Lung (tissue), 12 donors: ENCODE results near the gene HS6ST1. TPM values are rescaled to one million over a fixed set of nuclear protein-coding genes. Genes with fewer than 3 reads are reported as not detected.
"Not testable (repeated sequence)": the region's sequence is repeated elsewhere in the genome, so short reads cannot be mapped to it uniquely, and the experiment has no call there.

ENCODE experiments used
- ATAC-seq: fragments of 200-7000 bp; cut with Tn5 transposase; one replicate; pipeline ENCODE4 v1.9.1; 2020; ENCODE audit warnings: moderate number of reproducible peaks; ENCODE audit not compliant: insufficient read depth, low FRiP score
- DNase-seq, 3 donors: peaks; one replicate each; pipeline ENCODE4 v3.0.0-alpha.2; 2013 to 2017
- H3K27ac ChIP-seq, 2 donors: one replicate each; pipeline ENCODE4 v1.5.1; 2013; ENCODE audit warnings: mild to moderate bottlenecking in 2 of 2, moderate library complexity in 2 of 2, control low read depth in 1 of 2, inconsistent platforms in 1 of 2, low read depth in 1 of 2, low read length in 1 of 2
- H3K27me3 ChIP-seq, 3 donors: one replicate each; pipeline ENCODE4 v1.5.1; 2013; ENCODE audit warnings: low read length in 2 of 3; ENCODE audit not compliant: control insufficient read depth in 3 of 3, insufficient read depth in 3 of 3
- H3K36me3 ChIP-seq, 4 donors: one replicate each; pipeline ENCODE4 v1.5.1; 2013; ENCODE audit warnings: low read length in 4 of 4, mild to moderate bottlenecking in 1 of 4, moderate library complexity in 1 of 4; ENCODE audit not compliant: control insufficient read depth in 4 of 4, insufficient read depth in 4 of 4
- H3K4me1 ChIP-seq, 5 donors: one replicate each; pipeline ENCODE4 v1.5.1; 2013; ENCODE audit warnings: low read length in 5 of 5, mild to moderate bottlenecking in 2 of 5, moderate library complexity in 1 of 5; ENCODE audit not compliant: control insufficient read depth in 5 of 5, insufficient read depth in 5 of 5
- H3K4me3 ChIP-seq: one replicate; pipeline ENCODE4 v1.5.1; 2013; ENCODE audit warnings: mild to moderate bottlenecking, control low read depth, moderate library complexity
- H3K9ac ChIP-seq, 2 donors: one replicate each; pipeline ENCODE4 v1.5.1; 2013; ENCODE audit warnings: low read length in 2 of 2, control low read depth in 1 of 2; ENCODE audit not compliant: insufficient read depth in 1 of 2
- H3K9me3 ChIP-seq, 4 donors: one replicate each; pipeline ENCODE4 v1.5.1; 2013; ENCODE audit warnings: low read length in 3 of 4, mild to moderate bottlenecking in 1 of 4, moderate library complexity in 1 of 4; ENCODE audit not compliant: control insufficient read depth in 4 of 4, insufficient read depth in 3 of 4
- CTCF ChIP-seq: IDR thresholded peaks from 2 replicates; pipeline ENCODE4 v1.5.1; 2012; ENCODE audit warnings: mild to moderate bottlenecking; ENCODE audit errors: control extremely low read depth, extremely low read depth
- WGBS, 2 donors: extraction: QIAGEN DNeasy Blood & Tissue Kit; methylation state at CpG; one replicate each; pipeline ENCODE4 v1.1.7; 2013; 5-methylcytosine and 5-hydroxymethylcytosine counted together
- polyA plus RNA-seq, 2 donors: library from polyadenylated mRNA; stranded (reverse); fragments of 200-250 nt; gene quantifications; one replicate each; pipeline ENCODE4 v1.2.1, GENCODE V29; 2013
- total RNA-seq, 2 donors: library from RNA; depleted of rRNA in 1 of 2; stranded (reverse); fragments of >200 nt in 1 of 2; gene quantifications; one replicate each; pipeline ENCODE4 v1.2.1, GENCODE V29; 2014 to 2021
- donor health status: control.
- donor health status: control.
- donor health status: Bipolar disorder and iron deficiency.
- donor health status: healthy.
- donor health status: DM: yes; HTN: yes; CAD: no.

Gene HS6ST1
- total and polyA plus RNA-seq, 4 donors = 15.1 to 37.7 (median 29.1) TPM

DNA sequence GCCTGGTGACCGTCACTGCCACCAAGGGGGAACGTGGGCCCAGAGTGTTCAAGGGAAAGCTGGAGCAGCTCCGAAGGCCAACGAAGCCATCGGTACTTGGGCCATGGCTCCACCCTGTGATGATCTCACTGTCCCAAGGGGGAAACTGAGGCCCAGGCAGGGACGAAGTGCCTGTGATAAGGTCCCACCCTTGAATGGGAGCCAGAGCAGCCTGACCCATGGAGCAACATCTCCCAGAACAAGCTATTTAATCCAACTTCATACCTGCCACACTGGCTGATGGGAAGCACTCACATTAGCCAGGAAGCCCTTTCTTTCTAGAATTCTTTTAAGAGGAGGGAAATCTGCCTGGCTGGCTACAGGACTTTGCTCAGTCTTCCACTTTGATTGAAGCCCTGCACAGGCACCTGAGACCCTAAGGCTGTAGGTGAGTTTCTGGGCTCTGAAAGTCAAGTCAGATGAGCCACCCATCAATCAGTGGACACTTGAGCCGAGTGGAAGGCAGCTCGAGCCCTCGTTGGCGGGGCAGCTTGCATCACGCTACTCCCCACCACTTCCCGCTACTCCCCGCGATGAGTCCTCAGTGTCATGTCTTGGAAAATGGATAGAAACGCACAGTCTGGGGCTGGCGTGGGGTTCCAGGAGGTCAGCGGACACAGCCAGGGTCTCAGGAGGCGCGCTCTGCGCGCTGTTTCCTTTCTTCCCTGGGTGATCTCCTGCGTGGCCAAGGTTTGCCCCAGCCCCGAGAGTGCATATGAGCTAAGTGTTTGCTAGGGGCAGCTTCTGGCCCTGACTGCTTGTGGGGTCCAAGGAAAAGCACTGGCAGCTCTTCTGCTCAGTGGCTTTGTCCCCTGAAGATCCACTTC lies 2.5 kb upstream of the HS6ST1 start:
- no peak for DNase-seq
- peak overlapping the region in 1 of 2 donors; percentile 47 for H3K9ac ChIP-seq
- peaks cover 0 to under 1% (median 0%) of the 10 kb centered on the region in 4 donors for H3K36me3 ChIP-seq
- no peak for TF ChIP-seq CTCF
- WGBS, 2 donors = 74 to 75% methylated on average over 23 of the region's 23 CpGs
- H3K4me1 ChIP-seq = peaks cover 0 to 30% (median 10%) of the 10 kb centered on the region in 5 donors
- ATAC-seq = no peak
- no peaks in the 10 kb centered on the region for H3K27me3 ChIP-seq
- no peak overlapping the region for H3K27ac ChIP-seq
- H3K4me3 ChIP-seq = no peak overlapping the region
- no peaks in the 10 kb centered on the region for H3K9me3 ChIP-seq

- Histone ChIP-seq H3K4me1 (peaks cover 0 to 37% (median 18%) of the 10 kb centered on the region in 5 donors), H3K4me3 (no peak overlapping the region)
- DNase-seq = no peak
Measured at GRCh38 chr2:128320192-128320905, 1.7 kb upstream of the HS6ST1 start.

DNA sequence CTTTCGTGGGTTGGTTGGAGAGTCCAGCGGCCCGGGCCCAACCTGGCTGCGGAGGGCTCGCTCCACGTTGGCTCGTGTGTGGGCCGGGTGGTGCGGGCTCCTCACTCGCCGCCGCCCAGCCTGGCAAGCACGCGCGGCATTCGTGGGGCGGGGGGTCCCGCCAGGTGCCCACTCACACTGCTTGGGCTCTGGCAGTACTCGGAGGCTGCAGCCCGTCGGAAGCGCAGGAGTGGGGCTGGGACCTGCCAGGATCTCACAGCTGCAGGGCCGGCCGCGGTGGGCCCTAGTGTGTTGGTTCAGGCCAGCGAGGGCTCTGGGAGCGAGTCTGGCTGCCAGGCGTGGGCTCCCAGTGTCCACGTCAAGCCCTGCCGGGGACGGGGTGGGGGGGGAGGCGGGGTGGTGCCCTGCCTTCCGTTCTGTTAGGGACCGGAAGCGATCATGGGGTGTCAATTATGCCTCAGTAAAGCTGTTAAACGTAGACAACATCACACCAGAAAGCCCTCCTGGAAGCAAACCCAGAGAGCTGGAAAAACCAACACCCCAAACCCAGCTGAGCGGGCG lies 1.0 kb upstream of the HS6ST1 start:
- ATAC-seq = no peak
- H3K9ac ChIP-seq = no peak overlapping the region
- no peaks in the 10 kb centered on the region for H3K27me3 ChIP-seq
- peaks cover 0 to 13% (median 0%) of the 10 kb centered on the region in 4 donors for H3K36me3 ChIP-seq
- H3K9me3 ChIP-seq = no peaks in the 10 kb centered on the region
- WGBS, 2 donors = 83 to 88% methylated on average over 38 of the region's 38 CpGs
- no peak for TF ChIP-seq CTCF
- DNase-seq = no peak
- peaks cover 0 to 42% (median 19%) of the 10 kb centered on the region in 5 donors for H3K4me1 ChIP-seq
- no peak overlapping the region for H3K27ac ChIP-seq
- H3K4me3 ChIP-seq = no peak overlapping the region

More at GRCh38 chr2:128320192-128320905, 1.7 kb upstream of the HS6ST1 start:
- Histone ChIP-seq H3K9ac (no peak overlapping the region), H3K36me3 (peaks cover 0 to 8% (median 0%) of the 10 kb centered on the region in 4 donors), H3K27me3 (no peaks in the 10 kb centered on the region), H3K27ac (no peak overlapping the region), H3K9me3 (no peaks in the 10 kb centered on the region)
- ATAC-seq = no peak
- 86 to 87% methylated on average over 11 of the region's 11 CpGs for WGBS, 2 donors
- no peak for TF ChIP-seq CTCF

GRCh38 chr2:128318245-128318644 lies 423 bp downstream of the HS6ST1 start:
- WGBS, 2 donors = 1 to 4% methylated on average over 19 to 46 of the region's 55 CpGs
- not testable (repeated sequence) for H3K9ac ChIP-seq, DNase-seq

GRCh38 chr2:128317899-128318225 lies 806 bp downstream of the HS6ST1 start:
- Histone ChIP-seq H3K9ac (peak overlapping the region in 1 of 2 donors; percentile 48), H3K36me3 (peaks cover 0 to 19% (median 1%) of the 10 kb centered on the region in 4 donors), H3K4me1 (peaks cover 4 to 53% (median 19%) of the 10 kb centered on the region in 5 donors), H3K4me3 (peak overlapping the region; percentile 65)
- not testable (repeated sequence) for H3K9me3 ChIP-seq, DNase-seq, H3K27ac ChIP-seq, H3K27me3 ChIP-seq, ATAC-seq
- 2% methylated on average over 30 of the region's 40 CpGs; no CpG with 5 or more reads in 1 of the 2 donors for WGBS, 2 donors

More at GRCh38 chr2:128318245-128318644, 423 bp downstream of the HS6ST1 start:
- Histone ChIP-seq H3K4me1 (peaks cover 4 to 56% (median 19%) of the 10 kb centered on the region in 5 donors), H3K36me3 (peaks cover 0 to 19% (median 1%) of the 10 kb centered on the region in 4 donors), H3K4me3 (peak overlapping the region; percentile 41)
- H3K27ac ChIP-seq, ATAC-seq, H3K27me3 ChIP-seq, H3K9me3 ChIP-seq: not testable (repeated sequence)
